HG03565 (cell line): ENCODE measurements around the gene PRDM11.

Experiments used
- ATAC-seq: cut with Tn5 transposase; IDR thresholded peaks from one replicate; pipeline ENCODE4 v1.9.1; 2021; ENCODE audit warnings: mild to moderate bottlenecking, moderate library complexity; ENCODE audit not compliant: unreplicated experiment

The PRDM11 gene

DNA sequence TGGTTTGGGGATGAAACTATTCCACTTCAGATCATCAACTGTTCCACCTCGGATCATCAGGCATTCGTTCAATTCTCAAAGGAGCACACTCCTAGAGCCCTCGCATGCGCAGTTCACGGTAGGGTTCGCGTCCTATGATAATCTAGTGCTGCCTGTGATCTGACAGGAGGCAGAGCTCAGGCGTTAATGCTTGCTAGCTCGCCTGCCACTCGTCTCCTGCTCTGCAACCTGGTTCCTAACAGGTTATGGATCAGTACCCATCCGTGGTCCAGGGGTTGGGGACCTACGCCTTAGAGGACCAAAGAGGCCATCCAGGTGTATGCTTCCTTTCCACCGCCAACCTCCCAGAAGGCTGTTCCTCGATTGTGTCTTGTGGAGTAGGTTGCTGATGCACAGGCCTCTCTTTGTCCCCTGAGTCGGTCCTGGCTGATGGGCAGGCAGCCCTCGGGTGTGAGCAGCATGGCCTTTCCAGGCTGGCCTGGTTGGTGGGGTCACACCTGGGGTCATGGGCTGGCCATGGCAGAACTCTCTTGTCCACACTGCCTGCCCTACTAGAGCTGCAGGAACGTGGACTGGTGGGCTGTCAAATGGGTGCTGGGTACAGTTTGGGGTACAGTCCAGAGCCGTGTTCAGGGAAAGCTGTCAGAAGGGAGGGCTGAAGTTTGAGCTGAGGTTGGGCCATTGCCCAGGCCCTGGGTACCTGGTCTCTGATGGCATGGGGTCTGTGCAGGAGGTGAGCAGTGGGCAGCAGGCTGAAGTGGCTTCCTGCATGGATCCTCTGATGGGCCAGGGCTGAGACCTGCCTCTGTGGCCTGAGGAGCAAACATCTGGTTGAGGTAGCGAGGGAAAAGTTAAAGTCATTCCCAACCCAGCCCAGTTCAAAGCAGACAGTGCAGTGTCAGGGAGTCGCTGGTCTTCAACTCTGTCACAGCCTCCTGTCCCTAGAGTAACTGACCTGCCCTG is 11.1 kb downstream of the PRDM11 start:
- ATAC-seq = no peak

GRCh38 chr11:45158210-45158731 is 11.8 kb downstream of the PRDM11 start:
- ATAC-seq = no peak

DNA sequence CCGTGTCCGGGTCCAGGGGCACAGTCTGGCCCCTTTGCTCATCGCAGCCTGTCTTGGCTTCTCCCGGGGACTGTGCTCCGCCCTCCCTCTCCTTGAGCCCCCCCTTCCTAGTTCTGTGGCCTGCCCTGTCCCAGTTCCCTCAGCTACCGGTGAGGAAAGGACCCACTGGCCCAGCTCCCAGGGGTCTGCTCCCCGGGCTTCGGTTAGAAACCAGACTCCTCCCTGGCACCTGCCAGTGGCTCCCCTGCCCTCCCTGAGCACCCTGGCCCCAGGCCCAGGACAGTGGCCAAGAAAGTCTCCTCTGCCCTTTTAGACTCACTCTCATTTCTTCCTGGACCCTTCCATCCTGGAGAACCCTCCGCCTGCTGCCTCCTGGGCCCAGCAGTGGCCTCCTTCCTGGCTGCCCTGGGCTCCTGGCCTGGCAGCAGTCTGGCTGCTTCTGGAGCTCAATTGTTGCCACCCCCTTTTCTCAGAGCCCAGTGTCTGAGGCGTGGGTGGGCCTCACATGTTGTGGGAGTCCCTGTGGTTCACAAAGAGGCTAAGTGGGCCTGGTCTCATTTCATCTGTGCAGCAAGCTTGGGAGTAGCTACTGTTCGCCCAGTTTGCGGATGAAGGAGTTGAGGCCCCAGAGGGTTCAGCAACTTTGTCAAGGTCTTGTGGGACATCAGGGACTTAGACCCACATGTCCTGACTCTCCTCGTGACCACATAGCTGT is 12.6 kb downstream of the PRDM11 start:
- ATAC-seq = no peak

DNA sequence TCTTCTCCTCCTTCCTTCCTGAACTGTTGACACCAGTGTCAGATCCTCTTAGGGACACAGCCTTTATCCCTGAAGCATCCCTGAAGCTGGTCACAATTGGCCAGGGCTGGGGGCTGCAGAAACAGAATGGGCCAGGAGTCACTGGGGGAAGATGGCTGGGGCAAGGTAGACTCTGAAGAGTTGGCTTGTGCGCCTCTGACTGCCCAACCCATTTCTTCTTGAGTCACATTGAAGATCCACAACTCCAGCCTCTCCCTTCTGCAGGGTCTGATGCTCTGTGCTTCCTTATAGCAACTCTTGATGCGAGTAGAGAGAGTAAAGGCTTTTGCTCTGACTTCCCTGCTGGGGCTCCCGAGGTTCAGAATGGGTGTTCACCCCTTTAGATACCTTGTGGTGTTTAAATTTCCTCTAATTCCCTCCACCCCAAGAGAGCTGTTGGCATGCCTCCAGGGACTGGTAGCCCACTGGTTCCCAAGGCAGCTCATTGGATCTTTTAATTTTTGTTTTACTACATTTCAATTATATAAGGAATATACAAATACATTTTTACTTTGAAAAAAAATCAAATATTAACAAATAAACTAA is 13.4 kb downstream of the PRDM11 start:
- ATAC-seq = no peak

DNA sequence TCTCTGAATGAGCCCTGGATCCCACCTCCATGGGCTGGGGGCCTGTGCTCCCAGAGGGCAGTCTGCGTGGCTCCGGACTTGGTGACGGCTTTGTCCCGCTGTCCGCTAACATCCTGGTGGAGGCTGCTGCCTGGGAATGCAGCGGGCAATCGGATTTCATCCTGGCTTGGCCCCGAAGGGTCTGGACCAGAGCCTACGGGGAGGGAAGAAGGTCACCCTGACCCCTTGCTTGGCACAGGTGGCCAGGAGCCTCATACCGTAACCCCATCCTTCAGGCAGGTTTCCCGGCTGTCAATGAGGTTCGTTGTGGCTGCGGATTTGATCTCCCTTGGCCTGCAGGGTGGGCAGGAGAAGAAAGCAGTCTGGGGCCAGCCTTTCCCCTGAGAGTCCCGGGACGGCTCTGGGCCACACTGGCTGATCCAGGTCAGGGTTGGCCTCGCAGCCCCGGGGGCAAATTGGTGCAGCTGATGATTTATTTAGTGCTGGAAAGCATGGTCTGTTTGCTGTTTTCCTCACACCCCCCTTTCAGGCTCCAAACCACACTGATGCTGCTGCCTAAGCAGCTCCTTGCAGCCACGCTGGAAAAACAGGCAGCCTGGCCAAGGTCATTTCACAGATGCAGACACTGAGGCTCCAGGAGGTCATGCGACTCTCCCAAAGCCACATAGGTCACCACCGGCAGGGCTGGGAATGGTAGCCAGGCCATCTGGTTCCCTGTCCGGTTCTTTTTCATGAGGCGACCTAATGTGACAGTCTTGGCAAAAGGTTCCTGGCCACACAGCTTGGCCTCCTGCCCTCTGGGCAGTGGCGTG is 15.0 kb downstream of the PRDM11 start:
- ATAC-seq = no peak

DNA sequence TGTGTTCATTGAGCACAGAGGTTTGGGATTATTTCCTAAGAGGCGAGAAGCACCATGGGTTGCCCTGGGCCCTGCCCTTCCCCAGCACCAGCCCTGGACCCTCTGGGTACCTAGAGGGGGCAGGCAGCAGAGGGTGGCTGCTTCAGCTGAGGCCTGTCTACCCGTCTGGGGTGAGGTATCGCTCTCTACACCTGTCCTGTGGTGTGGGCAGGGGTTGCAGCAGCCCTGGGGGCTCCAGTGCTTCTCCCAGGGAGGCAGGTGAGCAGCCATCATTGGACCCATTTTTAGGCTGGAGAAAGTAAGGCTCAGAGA is 15.6 kb downstream of the PRDM11 start:
- no peak for ATAC-seq

DNA sequence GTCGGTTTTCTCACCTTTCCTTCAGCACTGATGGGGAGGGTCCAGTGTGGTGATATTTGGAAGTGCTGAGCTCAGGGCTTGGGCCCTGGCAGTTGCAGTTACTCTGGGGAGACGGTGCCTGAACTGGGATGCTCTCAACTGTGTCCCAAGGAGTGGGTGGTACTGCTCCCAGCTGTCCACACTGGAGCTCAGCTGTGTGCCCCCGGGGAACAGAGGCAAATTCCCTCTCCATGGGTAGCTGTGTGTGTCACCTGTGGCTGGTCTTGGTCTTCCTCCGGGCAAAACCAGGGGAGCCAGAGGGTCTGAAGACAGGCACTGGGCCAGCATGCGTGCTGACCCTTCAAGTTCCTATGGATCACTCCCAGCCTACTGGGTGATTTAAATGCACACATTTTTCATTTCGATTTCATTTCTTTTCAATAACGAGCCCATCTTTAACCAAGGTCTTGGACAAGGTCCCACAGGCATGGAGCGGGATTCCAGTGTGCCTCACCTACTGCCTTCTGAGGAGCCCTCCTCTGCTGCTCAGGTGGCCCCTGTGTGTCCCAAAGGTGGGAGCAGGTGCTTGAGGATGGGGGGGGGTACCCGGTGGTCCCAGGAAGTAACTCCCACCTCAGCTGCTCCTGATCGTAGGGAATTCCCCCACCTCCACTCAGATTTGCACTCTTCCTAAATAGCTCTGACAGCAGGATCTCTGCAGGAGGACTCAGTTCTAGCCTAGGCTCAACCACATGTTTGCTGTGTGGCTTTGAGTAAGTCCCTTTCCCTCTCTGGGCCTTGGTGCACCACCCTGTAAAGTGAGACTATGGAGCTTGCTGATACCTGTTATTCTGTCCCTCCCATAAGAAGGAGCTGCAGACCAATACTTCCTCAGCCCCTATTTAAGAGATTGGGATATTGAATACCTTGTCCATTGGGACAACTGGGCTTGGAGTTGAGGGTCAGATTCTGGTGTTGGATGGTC is 16.8 kb downstream of the PRDM11 start:
- ATAC-seq = no peak

- ATAC-seq = no peak
Measured at GRCh38 chr11:45163956-45164575, 17.6 kb downstream of the PRDM11 start.

DNA sequence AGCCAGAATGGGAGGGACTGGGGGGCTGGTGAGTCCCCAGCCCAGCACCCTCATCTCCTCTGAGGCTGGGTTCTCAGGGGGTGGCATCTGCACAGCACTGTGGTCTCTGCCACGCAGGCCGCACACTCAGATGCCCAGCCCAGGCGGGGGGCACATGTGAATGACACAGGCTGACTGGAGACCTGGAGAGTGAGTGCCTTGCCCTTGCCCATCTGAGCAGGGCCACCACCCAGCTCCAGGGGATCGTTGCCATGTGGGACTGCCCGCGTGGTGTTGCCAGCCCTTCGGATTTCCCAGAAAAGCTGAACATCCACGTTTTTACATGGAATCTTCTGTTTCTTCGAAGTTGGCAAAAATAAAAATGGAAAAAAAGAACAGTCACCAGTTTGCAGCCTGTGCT is 18.9 kb downstream of the PRDM11 start:
- ATAC-seq = no peak

DNA sequence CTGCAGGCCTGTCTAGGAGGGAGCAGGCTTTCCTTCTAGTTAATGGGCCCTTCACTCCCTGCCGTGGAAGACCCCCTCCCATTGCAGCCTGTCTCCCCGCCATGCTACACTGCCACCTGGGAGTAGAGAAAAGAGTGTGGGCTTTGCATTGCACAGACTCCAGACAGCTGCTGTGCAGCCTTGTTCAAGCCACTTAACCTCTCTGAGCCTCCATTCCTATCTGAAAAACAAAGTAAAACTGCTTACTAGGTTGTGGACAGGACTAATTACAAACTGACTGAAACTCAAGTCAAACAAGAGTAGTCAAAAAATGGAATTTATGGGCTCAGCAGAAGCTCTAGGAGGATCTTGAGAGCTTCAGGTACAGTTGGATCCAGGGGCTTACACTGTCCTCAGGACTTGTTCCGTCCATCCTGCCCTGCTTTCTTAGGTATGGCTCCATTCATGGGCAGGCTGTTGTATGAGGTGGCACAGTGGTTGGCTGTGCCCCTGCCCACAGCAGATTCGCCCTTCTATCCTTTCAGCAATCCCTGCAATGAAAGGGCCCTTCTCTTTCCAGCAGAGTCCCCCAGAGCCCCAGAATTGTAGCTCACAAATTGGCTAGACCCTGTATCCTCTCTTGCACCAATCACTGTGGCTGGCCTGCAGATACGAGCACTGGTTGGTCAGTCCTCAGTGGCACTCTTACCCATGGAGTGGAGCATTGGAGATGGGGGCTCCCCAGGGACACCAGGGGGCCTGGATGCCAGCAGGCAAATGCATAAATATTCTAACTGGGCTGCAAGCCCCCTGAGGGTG is 19.6 kb downstream of the PRDM11 start:
- ATAC-seq = no peak

DNA sequence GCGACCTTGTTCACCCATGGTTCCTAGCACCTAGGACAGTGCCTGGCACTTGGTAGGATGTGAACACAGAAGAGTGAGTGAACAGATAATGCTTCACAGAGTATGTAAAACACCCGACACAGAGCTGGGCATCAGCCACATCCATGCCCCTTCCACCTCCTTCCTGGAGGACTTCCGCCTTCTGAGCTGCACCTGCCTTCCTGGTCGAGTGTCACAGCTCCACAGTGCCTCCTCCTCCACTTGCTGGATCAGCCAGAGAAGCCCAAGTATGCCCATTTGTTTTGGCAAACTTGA is 20.1 kb downstream of the PRDM11 start:
- ATAC-seq = no peak

DNA sequence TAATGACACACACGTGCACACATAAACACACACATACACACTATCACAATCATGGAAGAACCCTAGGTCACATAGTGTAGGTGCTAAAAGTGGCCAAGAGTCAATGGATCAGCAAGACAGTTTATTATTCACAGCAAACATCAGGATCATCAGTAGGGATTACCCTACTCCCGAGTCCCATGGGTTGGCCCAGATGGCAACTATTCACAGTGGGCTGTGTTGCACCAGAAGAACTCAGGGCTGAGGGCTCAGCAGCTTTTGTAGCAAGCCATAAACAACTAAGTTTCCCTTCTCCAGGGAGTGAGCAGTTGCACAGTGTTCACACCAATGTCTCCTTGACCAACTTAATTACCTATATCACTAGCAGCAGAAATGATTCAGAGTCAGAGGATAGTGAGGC is 20.8 kb downstream of the PRDM11 start:
- no peak for ATAC-seq

GRCh38 chr11:45168366-45169130 is 22.1 kb downstream of the PRDM11 start:
- ATAC-seq = no peak

DNA sequence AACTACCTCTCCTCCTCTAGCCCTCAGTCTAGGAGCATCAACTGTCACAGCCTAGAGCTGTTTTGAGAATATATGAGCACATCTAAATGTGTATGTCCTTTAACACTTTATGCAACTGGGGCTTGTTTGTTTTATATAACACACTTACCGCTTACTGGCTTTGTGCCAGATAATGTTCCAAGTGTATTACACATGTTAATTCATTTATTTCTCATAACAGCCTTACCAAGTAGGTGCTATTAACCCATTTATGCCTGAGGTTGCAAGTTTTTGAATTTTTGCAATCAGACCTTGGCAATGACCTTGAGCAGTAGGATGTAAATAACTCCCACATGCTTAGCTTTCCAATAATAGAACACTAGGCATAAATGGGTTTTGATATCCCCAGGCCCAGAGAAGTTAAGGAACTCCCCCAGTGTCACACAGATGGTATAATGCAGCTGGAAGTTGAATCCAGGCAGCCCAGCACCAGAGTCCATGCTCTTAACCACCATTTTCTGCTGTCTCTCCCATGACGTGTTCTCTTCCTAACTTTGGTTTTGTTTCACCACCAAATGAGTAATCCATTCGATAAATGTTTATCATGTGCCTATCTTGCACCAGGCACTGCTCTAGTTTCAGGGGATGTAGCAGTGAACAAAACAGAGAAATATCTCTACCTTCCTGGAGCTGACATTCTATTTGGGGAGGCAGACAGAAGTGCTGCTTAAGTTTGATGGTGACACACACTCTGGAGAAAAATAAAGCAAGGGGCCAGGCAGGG is 23.1 kb downstream of the PRDM11 start:
- ATAC-seq = no peak

- no peak for ATAC-seq
Measured at GRCh38 chr11:45170484-45170883, 24.0 kb downstream of the PRDM11 start.

GRCh38 chr11:45171550-45171949 is 25.1 kb downstream of the PRDM11 start:
- no peak for ATAC-seq

DNA sequence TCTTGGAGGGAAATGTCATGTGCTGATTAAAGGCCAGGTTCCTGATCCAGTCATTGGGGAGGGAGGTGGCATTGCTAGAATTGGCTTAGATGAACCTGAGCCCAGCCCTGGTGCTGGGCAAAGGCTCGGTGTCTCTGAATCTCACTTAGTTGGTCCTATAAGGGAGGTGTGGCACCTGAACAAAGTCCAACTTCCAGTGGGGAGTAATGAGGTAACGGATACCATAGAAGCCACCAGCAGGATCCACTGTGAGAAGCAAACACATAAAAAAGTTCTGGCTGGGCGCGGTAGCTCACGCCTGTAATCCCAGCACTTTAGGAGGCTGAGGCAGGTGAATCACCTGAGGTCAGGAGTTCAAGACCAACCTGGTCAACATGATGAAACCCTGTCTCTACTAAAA is 26.6 kb downstream of the PRDM11 start:
- ATAC-seq = no peak
